ENCODE data around the gene RAB19.

DNA sequence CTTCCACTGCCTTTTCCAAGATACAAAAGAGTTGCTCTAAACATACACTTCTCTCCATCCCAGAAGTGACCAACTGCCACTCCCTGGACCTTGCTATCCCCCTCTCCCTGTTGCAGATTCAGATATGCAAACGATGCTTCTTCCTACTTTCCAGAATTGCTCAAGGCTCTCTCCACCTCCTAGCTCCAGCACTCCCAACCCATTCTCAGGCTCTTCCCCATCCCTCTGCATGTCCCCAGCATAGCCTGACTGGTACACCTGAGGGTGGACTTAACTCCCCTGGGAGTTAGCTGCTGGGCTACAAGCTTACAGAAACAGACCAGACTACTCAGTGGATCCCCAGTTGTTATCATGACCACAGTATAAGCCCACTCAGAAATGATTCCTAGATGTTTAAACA is 47.9 kb downstream of the RAB19 start:
- TF ChIP-seq POLR2A (IDR thresholded peaks at IDR 0.05; ENCODE audit: low read depth, low read length) = no peak
- no peak; the same call in 1 of the 2 replicates for TF ChIP-seq POLR2AphosphoS5 (IDR thresholded peaks at IDR 0.05; ENCODE audit: low read depth, low read length)
- TF ChIP-seq TAF1 (IDR thresholded peaks at IDR 0.05; ENCODE audit: borderline replicate concordance, low read depth, low read length) = no peak
